ENCODE results near the gene FBLL1. TPM values are rescaled to one million over a fixed set of nuclear protein-coding genes. Genes with fewer than 3 reads are reported as not detected.

The FBLL1 gene
- total RNA-seq, 1 donor from 2014 or later, result 4.5 TPM

DNA sequence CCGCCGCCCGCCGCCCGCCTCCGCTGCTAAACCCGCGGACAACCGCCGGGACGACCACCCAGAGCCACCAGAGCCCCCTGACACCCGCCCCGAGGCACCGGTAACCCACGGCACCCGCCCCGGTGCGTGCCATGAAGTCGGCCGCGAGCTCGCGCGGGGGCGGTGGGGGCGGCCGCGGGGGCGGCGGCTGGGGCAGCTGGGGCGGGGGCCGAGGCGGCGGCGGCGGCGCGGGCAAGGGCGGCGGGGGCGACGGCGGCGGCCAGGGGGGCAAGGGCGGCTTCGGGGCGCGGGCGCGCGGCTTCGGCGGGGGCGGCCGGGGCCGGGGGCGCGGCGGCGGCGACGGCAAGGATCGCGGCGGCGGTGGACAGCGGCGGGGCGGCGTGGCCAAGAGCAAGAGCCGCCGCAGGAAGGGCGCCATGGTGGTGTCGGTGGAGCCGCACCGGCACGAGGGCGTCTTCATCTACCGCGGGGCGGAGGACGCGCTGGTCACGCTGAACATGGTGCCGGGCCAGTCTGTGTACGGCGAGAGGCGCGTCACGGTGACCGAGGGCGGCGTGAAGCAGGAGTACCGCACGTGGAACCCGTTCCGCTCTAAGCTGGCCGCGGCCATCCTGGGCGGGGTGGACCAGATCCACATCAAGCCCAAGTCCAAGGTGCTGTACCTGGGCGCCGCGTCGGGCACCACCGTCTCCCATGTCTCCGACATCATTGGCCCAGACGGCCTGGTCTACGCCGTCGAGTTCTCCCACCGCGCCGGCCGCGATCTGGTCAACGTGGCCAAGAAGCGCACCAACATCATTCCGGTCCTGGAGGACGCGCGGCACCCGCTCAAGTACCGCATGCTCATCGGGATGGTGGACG, 499 bp downstream of the FBLL1 start:
- Mint-ChIP-seq H3K27me3 (ENCODE audit: low read depth, unreplicated experiment) (peaks cover 13% of the 10 kb centered on the region), H3K4me3 (ENCODE audit: unreplicated experiment) (peak overlapping the region; percentile 77), H3K9me3 (ENCODE audit: unreplicated experiment) (peaks cover 2% of the 10 kb centered on the region), H3K36me3 (ENCODE audit: low read depth, unreplicated experiment) (peaks cover 5% of the 10 kb centered on the region), H3K27ac (ENCODE audit: unreplicated experiment) (no peak overlapping the region), H3K4me1 (ENCODE audit: low read depth, unreplicated experiment) (peaks cover 11% of the 10 kb centered on the region)
- Histone ChIP-seq H3K9ac (ENCODE audit: low read length) (no peak overlapping the region), H3K4me1 (ENCODE audit: insufficient read depth, low read length) (peaks cover 7% of the 10 kb centered on the region), H3K27ac (ENCODE audit: low read depth, low read length) (no peak overlapping the region), H3K79me2 (ENCODE audit: insufficient read depth, low read length) (no peaks in the 10 kb centered on the region), H3K4me3 (ENCODE audit: insufficient read depth, low read depth, low read length) (peak overlapping the region; percentile 33), H4K20me1 (ENCODE audit: insufficient read depth, low read length) (peaks cover 5% of the 10 kb centered on the region), H2AFZ (ENCODE audit: low read depth, low read length) (peak overlapping the region; percentile 60), H3K9me3 (ENCODE audit: insufficient read depth, low read depth, low read length) (peaks cover 7% of the 10 kb centered on the region), H3K4me2 (ENCODE audit: low read length) (peak overlapping the region; percentile 90), H3K27me3 (ENCODE audit: insufficient read depth, low read length) (peaks cover 23% of the 10 kb centered on the region), H3K36me3 (ENCODE audit: insufficient read depth, low read length) (no peaks in the 10 kb centered on the region)
- no peak for FAIRE-seq
- no peak for DNase-seq (ENCODE audit: low read depth)
- TF ChIP-seq, protein P1, sequence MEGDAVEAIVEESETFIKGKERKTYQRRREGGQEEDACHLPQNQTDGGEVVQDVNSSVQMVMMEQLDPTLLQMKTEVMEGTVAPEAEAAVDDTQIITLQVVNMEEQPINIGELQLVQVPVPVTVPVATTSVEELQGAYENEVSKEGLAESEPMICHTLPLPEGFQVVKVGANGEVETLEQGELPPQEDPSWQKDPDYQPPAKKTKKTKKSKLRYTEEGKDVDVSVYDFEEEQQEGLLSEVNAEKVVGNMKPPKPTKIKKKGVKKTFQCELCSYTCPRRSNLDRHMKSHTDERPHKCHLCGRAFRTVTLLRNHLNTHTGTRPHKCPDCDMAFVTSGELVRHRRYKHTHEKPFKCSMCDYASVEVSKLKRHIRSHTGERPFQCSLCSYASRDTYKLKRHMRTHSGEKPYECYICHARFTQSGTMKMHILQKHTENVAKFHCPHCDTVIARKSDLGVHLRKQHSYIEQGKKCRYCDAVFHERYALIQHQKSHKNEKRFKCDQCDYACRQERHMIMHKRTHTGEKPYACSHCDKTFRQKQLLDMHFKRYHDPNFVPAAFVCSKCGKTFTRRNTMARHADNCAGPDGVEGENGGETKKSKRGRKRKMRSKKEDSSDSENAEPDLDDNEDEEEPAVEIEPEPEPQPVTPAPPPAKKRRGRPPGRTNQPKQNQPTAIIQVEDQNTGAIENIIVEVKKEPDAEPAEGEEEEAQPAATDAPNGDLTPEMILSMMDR (IDR thresholded peaks at IDR 0.05; ENCODE audit: insufficient read depth, low read depth, low read length), result no peak
- TF ChIP-seq EZH2 (IDR thresholded peaks at IDR 0.05; ENCODE audit: insufficient read depth, low read length), result peak; percentile 71

DNA sequence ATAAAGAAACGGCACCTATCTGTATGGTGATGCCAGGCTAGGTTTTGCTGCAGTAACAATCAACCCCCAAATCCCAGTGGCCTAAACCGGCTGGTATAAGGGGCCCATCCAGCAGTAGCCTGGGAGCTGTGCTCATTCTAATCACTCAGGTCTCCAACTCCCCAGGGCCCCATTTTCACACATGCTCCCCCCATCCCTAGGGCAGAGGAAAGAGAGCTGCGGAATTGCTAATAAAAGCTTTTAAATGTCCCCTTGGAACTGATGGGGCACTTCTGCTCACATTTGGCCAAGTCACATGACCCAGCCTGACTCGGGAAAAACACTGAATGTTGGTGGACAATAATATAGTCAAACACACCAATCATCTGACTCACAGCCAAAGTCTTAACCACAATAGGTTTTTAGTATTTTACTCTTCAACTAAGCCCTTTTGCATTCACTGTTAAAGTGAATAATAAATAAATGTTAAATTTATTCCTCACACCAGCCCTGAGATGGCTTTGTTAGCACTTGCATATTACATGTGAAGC, 1.6 kb downstream of the FBLL1 start:
- Histone ChIP-seq H3K9ac (ENCODE audit: low read length) (no peak overlapping the region), H3K36me3 (ENCODE audit: insufficient read depth, low read length) (no peaks in the 10 kb centered on the region), H2AFZ (ENCODE audit: low read depth, low read length) (no peak overlapping the region), H3K27ac (ENCODE audit: low read depth, low read length) (no peak overlapping the region), H3K9me3 (ENCODE audit: insufficient read depth, low read depth, low read length) (peaks cover 7% of the 10 kb centered on the region), H3K27me3 (ENCODE audit: insufficient read depth, low read length) (peaks cover 23% of the 10 kb centered on the region), H3K4me2 (ENCODE audit: low read length) (no peak overlapping the region), H3K79me2 (ENCODE audit: insufficient read depth, low read length) (no peaks in the 10 kb centered on the region), H3K4me3 (ENCODE audit: insufficient read depth, low read depth, low read length) (no peak overlapping the region), H4K20me1 (ENCODE audit: insufficient read depth, low read length) (peaks cover 5% of the 10 kb centered on the region), H3K4me1 (ENCODE audit: insufficient read depth, low read length) (peaks cover 7% of the 10 kb centered on the region)
- H3K4me3 Mint-ChIP-seq (ENCODE audit: unreplicated experiment), result peak overlapping the region; percentile 77
- H3K4me1 Mint-ChIP-seq (ENCODE audit: low read depth, unreplicated experiment), result peaks cover 11% of the 10 kb centered on the region
- TF ChIP-seq EZH2 (IDR thresholded peaks at IDR 0.05; ENCODE audit: insufficient read depth, low read length), result no peak
- TF ChIP-seq, protein P1 (IDR thresholded peaks at IDR 0.05; ENCODE audit: insufficient read depth, low read depth, low read length), result no peak
- H3K27ac Mint-ChIP-seq (ENCODE audit: unreplicated experiment), result no peak overlapping the region
- peaks cover 13% of the 10 kb centered on the region for H3K27me3 Mint-ChIP-seq (ENCODE audit: low read depth, unreplicated experiment)
- H3K9me3 Mint-ChIP-seq (ENCODE audit: unreplicated experiment), result peaks cover 2% of the 10 kb centered on the region
- DNase-seq (ENCODE audit: low read depth) (peak; percentile 25), FAIRE-seq (no peak)
- peaks cover 5% of the 10 kb centered on the region for H3K36me3 Mint-ChIP-seq (ENCODE audit: low read depth, unreplicated experiment)
